ENCODE results near the gene CAPZB. TPM values are rescaled to one million over a fixed set of nuclear protein-coding genes. Genes with fewer than 3 reads are reported as not detected.

CAPZB gene
- total RNA-seq, 1 experiment from 2014 or later, result 348 TPM

DNA sequence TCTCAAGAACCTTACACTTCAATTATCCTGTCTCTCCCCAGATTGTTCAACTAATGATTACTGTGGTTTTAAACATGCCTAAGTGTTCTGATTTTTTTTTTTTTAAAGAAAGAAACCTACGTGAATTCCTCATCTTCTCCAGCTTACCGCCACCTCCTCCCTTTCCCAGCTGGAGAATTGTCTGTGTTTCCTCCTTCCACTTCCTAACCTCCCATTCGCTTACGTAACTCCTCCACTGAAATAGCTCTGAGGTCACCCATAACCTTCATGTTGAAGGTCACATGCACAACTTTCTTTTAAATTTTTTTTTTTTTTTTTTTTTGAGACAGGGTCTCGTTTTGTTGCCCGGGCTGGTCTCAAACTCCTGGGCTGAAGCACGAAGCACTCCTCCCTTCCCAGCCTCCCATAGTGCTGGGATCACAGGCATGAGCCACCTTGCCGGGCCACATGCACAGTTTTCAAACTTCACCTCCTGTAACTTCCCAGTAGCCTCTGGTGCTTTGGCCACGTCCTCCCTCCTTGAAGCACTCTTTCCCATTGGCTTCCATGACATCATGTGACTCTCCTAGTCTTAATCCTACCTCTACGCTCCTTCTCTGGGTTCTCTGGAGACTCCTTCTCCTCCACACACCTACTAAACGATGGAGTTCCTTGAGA lies 9.8 kb upstream of the CAPZB start:
- Histone ChIP-seq H3T11ph (ENCODE audit: low read length) (no peak overlapping the region), H4K8ac (replicated peaks; ENCODE audit: insufficient read length, low read depth, low read length) (no peak overlapping the region), H2BK5ac (ENCODE audit: insufficient read length, low read length) (no peak overlapping the region), H4K5ac (ENCODE audit: insufficient read length, low read depth, low read length) (no peak overlapping the region), H2AK5ac (ENCODE audit: insufficient read length, low read length) (no peak overlapping the region), H3K56ac (ENCODE audit: insufficient read length, low read depth, low read length) (no peak overlapping the region), H3K79me2 (ENCODE audit: insufficient read depth, low read length) (no peaks in the 10 kb centered on the region), H3K79me1 (ENCODE audit: insufficient read depth, low read depth, low read length, poor library complexity, severe bottlenecking) (no peaks in the 10 kb centered on the region), H2AFZ (ENCODE audit: low read length) (no peak overlapping the region), H3K18ac (ENCODE audit: insufficient read length, low read depth, low read length) (no peak overlapping the region), H3K14ac (ENCODE audit: insufficient read depth, low read length) (no peak overlapping the region), H2BK120ac (ENCODE audit: low read depth, low read length, poor library complexity, severe bottlenecking) (no peak overlapping the region), H3K9ac (ENCODE audit: extremely low read depth, insufficient read length, low read length) (no peak overlapping the region), H3K9me3 (ENCODE audit: control insufficient read depth, low read depth, low read length) (no peaks in the 10 kb centered on the region), H3K23ac (ENCODE audit: insufficient read length, low read depth, low read length) (no peak overlapping the region), H3K4ac (ENCODE audit: low read depth, low read length) (no peak overlapping the region), H3K27me3 (ENCODE audit: insufficient read depth, low read length) (no peaks in the 10 kb centered on the region), H3K4me1 (ENCODE audit: insufficient read depth, low read length) (no peaks in the 10 kb centered on the region), H2BK20ac (ENCODE audit: low read depth, low read length, poor library complexity, severe bottlenecking) (no peak overlapping the region), H3K27ac (ENCODE audit: insufficient read length, low read depth, low read length) (no peak overlapping the region), H3K4me2 (ENCODE audit: insufficient read depth, insufficient read length, low read length) (no peak overlapping the region), H2BK12ac (ENCODE audit: insufficient read length, low read depth, low read length) (no peak overlapping the region), H2BK15ac (ENCODE audit: low read depth, low read length) (no peak overlapping the region), H4K20me1 (ENCODE audit: control insufficient read depth, insufficient read depth, insufficient read length) (no peaks in the 10 kb centered on the region), H4K91ac (ENCODE audit: insufficient read length, low read depth, low read length) (no peak overlapping the region), H3K23me2 (ENCODE audit: insufficient read length, low read depth, low read length, poor library complexity, severe bottlenecking) (no peaks in the 10 kb centered on the region)
- Mint-ChIP-seq H3K27ac (no peak overlapping the region), H3K36me3 (ENCODE audit: insufficient read depth in 1 of 3, low read depth in 3 of 3) (no peaks in the 10 kb centered on the region; a peak in 2 of 7 replicates), H3K4me3 (no peak overlapping the region), H3K27me3 (ENCODE audit: low read depth) (peaks cover 5% of the 10 kb centered on the region), H3K4me1 (no peaks in the 10 kb centered on the region; a peak in 2 of 4 replicates), H3K9me3 (peaks cover 0 to 2% of the 10 kb centered on the region in 2 experiments; a peak in 3 of 5 replicates)
- WGBS (ENCODE audit: extremely low coverage, insufficient read length, low lambda C conversion rate), result no CpG with 5 or more reads among the region's 11 CpGs
- DNase-seq, result no peak
- TF ChIP-seq, protein P1, sequence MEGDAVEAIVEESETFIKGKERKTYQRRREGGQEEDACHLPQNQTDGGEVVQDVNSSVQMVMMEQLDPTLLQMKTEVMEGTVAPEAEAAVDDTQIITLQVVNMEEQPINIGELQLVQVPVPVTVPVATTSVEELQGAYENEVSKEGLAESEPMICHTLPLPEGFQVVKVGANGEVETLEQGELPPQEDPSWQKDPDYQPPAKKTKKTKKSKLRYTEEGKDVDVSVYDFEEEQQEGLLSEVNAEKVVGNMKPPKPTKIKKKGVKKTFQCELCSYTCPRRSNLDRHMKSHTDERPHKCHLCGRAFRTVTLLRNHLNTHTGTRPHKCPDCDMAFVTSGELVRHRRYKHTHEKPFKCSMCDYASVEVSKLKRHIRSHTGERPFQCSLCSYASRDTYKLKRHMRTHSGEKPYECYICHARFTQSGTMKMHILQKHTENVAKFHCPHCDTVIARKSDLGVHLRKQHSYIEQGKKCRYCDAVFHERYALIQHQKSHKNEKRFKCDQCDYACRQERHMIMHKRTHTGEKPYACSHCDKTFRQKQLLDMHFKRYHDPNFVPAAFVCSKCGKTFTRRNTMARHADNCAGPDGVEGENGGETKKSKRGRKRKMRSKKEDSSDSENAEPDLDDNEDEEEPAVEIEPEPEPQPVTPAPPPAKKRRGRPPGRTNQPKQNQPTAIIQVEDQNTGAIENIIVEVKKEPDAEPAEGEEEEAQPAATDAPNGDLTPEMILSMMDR (conservative IDR thresholded peaks at IDR 0.05), result no peak

All from H9 (cell line).